K562 (cell line): ENCODE measurements around the gene P2RX1. TPM values are rescaled to one million over a fixed set of nuclear protein-coding genes. Genes with fewer than 3 reads are reported as not detected.
A peak's percentile ranks its signal among the peaks of the same experiment; 100 is the strongest.

Source experiments
- AFF1 ChIP-seq, 2 experiments: fragments of 450-650 bp; IDR thresholded peaks; 2 replicates each; pipeline ENCODE4 v1.6.1; 2018; ENCODE audit warnings: mild to moderate bottlenecking in 2 of 2, low read depth in 1 of 2; ENCODE audit not compliant: partially characterized antibody in 2 of 2
- ARID1B ChIP-seq: fragments of 450-650 bp; IDR thresholded peaks from 2 replicates; pipeline ENCODE4 v1.6.1; 2016; ENCODE audit warnings: antibody characterized with exemption, mild to moderate bottlenecking, inconsistent platforms
- ETS2 ChIP-seq: IDR thresholded peaks from 2 replicates; pipeline ENCODE4 v1.6.1; 2016; ENCODE audit warnings: borderline replicate concordance, missing genetic modification characterization, mild to moderate bottlenecking, moderate library complexity, missing compliant biosample characterization; ENCODE audit not compliant: poor library complexity, severe bottlenecking
- HDAC3 ChIP-seq: fragments of 450-650 bp; IDR thresholded peaks from 2 replicates; pipeline ENCODE4 v1.6.1; 2018; ENCODE audit warnings: borderline replicate concordance, mild to moderate bottlenecking, moderate library complexity; ENCODE audit not compliant: partially characterized antibody
- HNRNPLL ChIP-seq: fragments of 200-400 bp; formaldehyde crosslinking; IDR thresholded peaks from 2 replicates; pipeline ENCODE4 v1.6.1; 2017; ENCODE audit warnings: low read length, low read depth, mild to moderate bottlenecking; ENCODE audit not compliant: poor library complexity, severe bottlenecking
- KLF1 ChIP-seq: fragments of 450-650 bp; IDR thresholded peaks from 2 replicates; pipeline ENCODE4 v1.6.1; 2016; ENCODE audit warnings: missing genetic modification characterization, missing compliant biosample characterization
- L3MBTL2 ChIP-seq: fragments of 450-650 bp; IDR thresholded peaks from 2 replicates; pipeline ENCODE4 v1.6.1; 2016; ENCODE audit warnings: mild to moderate bottlenecking, moderate library complexity
- MXD1 ChIP-seq: fragments of 250-450 bp; sonication (Bioruptor Pico); IDR thresholded peaks from 2 replicates; pipeline ENCODE4 v1.8.0; 2021; ENCODE audit warnings: borderline replicate concordance, mild to moderate bottlenecking, moderate library complexity; ENCODE audit not compliant: poor library complexity, severe bottlenecking
- NONO ChIP-seq, 2 experiments: fragments of 200-400 bp in 1 of 2; fragments of 450-650 bp in 1 of 2; formaldehyde crosslinking in 1 of 2; IDR thresholded peaks; 2 replicates each; pipeline ENCODE4 v1.6.1; 2017; ENCODE audit warnings: low read depth in 2 of 2, mild to moderate bottlenecking in 2 of 2, moderate library complexity in 2 of 2, low read length in 1 of 2
- PHTF2 ChIP-seq: fragments of 250-450 bp; sonication (Bioruptor Pico); IDR thresholded peaks from 2 replicates; pipeline ENCODE4 v1.5.0; 2021; ENCODE audit warnings: mild to moderate bottlenecking
- POLR2AphosphoS5 ChIP-seq: IDR thresholded peaks from 2 replicates; pipeline ENCODE4 v1.6.1; 2011; ENCODE audit warnings: mild to moderate bottlenecking, low read depth, low read length, moderate library complexity; ENCODE audit not compliant: control insufficient read depth, insufficient read depth
- POLR3G ChIP-seq: IDR thresholded peaks from 2 replicates; pipeline ENCODE4 v1.6.1; 2011; ENCODE audit not compliant: insufficient read length, insufficient replicate concordance; ENCODE audit errors: extremely low read depth
- PYGO2 ChIP-seq: fragments of 450-650 bp; IDR thresholded peaks from 2 replicates; pipeline ENCODE4 v1.6.1; 2016; ENCODE audit warnings: mild to moderate bottlenecking, missing genetic modification characterization, moderate library complexity, missing compliant biosample characterization
- RBFOX2 ChIP-seq: fragments of 200-400 bp; formaldehyde crosslinking; IDR thresholded peaks from 2 replicates; pipeline ENCODE4 v1.6.1; 2017; ENCODE audit warnings: low read depth, mild to moderate bottlenecking, low read length, moderate library complexity
- SLC30A9 ChIP-seq: fragments of 250-450 bp; sonication (Bioruptor Pico); IDR thresholded peaks from 2 replicates; pipeline ENCODE4 v1.8.0; 2022; ENCODE audit warnings: mild to moderate bottlenecking, moderate library complexity
- SNIP1 ChIP-seq: fragments of 450-650 bp; IDR thresholded peaks from 2 replicates; pipeline ENCODE4 v1.7.1; 2017; ENCODE audit warnings: low read depth, mild to moderate bottlenecking
- SP2 ChIP-seq: IDR thresholded peaks from 2 replicates; pipeline ENCODE4 v1.6.1; 2011; ENCODE audit warnings: mild to moderate bottlenecking, low read depth, low read length, moderate library complexity; ENCODE audit not compliant: poor library complexity, severe bottlenecking; ENCODE audit errors: extremely low read depth
- SRSF1 ChIP-seq: fragments of 200-400 bp; formaldehyde crosslinking; IDR thresholded peaks from 2 replicates; pipeline ENCODE4 v1.6.1; 2017; ENCODE audit warnings: mild to moderate bottlenecking, low read depth, low read length, moderate library complexity
- XRCC3 ChIP-seq: fragments of 450-650 bp; IDR thresholded peaks from 2 replicates; pipeline ENCODE4 v1.6.1; 2017; ENCODE audit warnings: mild to moderate bottlenecking, moderate library complexity
- ZC3H11A ChIP-seq: IDR thresholded peaks from 2 replicates; pipeline ENCODE4 v1.6.1; 2012; ENCODE audit warnings: low read depth, low read length, improper control_type of control experiment
- ZFPM2 ChIP-seq: fragments of 250-450 bp; sonication (Bioruptor Pico); IDR thresholded peaks from 2 replicates; pipeline ENCODE4 v1.5.1; 2022; ENCODE audit warnings: mild to moderate bottlenecking
- ZNF23 ChIP-seq: fragments of 250-450 bp; sonication (Bioruptor Pico); IDR thresholded peaks from 2 replicates; pipeline ENCODE4 v1.4.0; 2020; ENCODE audit warnings: mild to moderate bottlenecking
- ZNF655 ChIP-seq: fragments of 250-450 bp; sonication (Bioruptor Pico); IDR thresholded peaks from 2 replicates; pipeline ENCODE4 v1.5.0; 2021
- ZNF668 ChIP-seq: fragments of 250-450 bp; sonication (Bioruptor Pico); IDR thresholded peaks from 2 replicates; pipeline ENCODE4 v1.8.0; 2022; ENCODE audit warnings: mild to moderate bottlenecking, inconsistent platforms
- polyA plus RNA-seq, 8 experiments: library from polyadenylated mRNA; depleted of rRNA in 4 of 8; stranded (reverse) in 5 of 8; unstranded in 3 of 8; fragments of >200 nt; fragmentation: Nextera tagmentation in 2 of 8; fragmentation: Illumina TruSeq in 1 of 8; extraction: Ambion mirVana in 2 of 8; extraction: Trizol in 1 of 8; gene quantifications; 2 replicates each; pipeline versions ENCODE4 v1.2.1 to v1.2.3, GENCODE V29; 2011 to 2014; ENCODE audit warnings: inconsistent platforms in 1 of 8, missing spikeins in 1 of 8
- total RNA-seq, 7 experiments: library from RNA; depleted of rRNA in 6 of 7; stranded (reverse); fragments of >200 nt in 6 of 7; fragmentation: Illumina TruSeq in 2 of 7; extraction: Trizol in 2 of 7; gene quantifications; 2 replicates each; pipeline versions ENCODE4 v1.2.1 to v1.2.3, GENCODE V29; 2011 to 2021; ENCODE audit warnings: low replicate concordance in 1 of 7

P2RX1 gene
- total and polyA plus RNA-seq, 9 of the 15 experiments (the other 6 are each of a cell fraction or from before 2014, with no cell fraction given) = 0.27 to 20.3 (median 10.3) TPM

- TF ChIP-seq AFF1 (IDR thresholded peaks at IDR 0.05; ENCODE audit: low read depth in 1 of 2, partially characterized antibody in 2 of 2) (no peak), XRCC3 (no peak), SRSF1 (no peak), SNIP1 (no peak), PYGO2 (tag) (no peak), ZC3H11A (no peak), HDAC3 (no peak), L3MBTL2 (peak; percentile 70; the same call in 1 of the 2 replicates), SLC30A9 (CRISPR knock-in tag) (no peak), HNRNPLL (no peak), PHTF2 (no peak), ARID1B (peak; percentile 69), SP2 (no peak), RBFOX2 (peak; percentile 66), NONO (IDR thresholded peaks at IDR 0.05; ENCODE audit: low read depth in 2 of 2, low read length in 1 of 2) (no peak), KLF1 (tag) (no peak), POLR3G (no peak), POLR2AphosphoS5 (no peak), ZNF23 (CRISPR knock-in tag) (no peak), ZNF668 (no peak), MXD1 (CRISPR knock-in tag) (no peak), ETS2 (tag) (no peak), ZFPM2 (CRISPR knock-in tag) (no peak), ZNF655 (CRISPR knock-in tag) (no peak)
Measured at GRCh38 chr17:3917391-3917931, 1.2 kb upstream of the P2RX1 start (continued).
